Stimulated activated memory B cell treated with anti-CD40 and anti-IgM and Interleukin-4, amounts not matched to agents 10 μg/mL and 1 μg/mL and 100 μg/mL, for 72 hours (primary cell): Measurements from ENCODE around the gene SCUBE1.
"Not testable (repeated sequence)": the region's sequence is repeated elsewhere in the genome, so short reads cannot be mapped to it uniquely, and the experiment has no call there.

ENCODE experiments used
- ATAC-seq: fragments of 150-1000 bp; cut with Tn5 transposase; 2 replicates; pipeline ENCODE4 v1.10.0; 2021
- H3K27ac Mint-ChIP-seq: one replicate; pipeline ENCODE4 v1.8.0; 2022; ENCODE audit warnings: mild to moderate bottlenecking, mixed read lengths
- H3K27me3 Mint-ChIP-seq: one replicate; pipeline ENCODE4 v1.8.0; 2022; ENCODE audit warnings: mixed read lengths
- H3K36me3 Mint-ChIP-seq: one replicate; pipeline ENCODE4 v1.8.0; 2022; ENCODE audit warnings: mixed read lengths
- H3K4me1 Mint-ChIP-seq: one replicate; pipeline ENCODE4 v1.8.0; 2022; ENCODE audit warnings: mixed read lengths
- H3K4me3 Mint-ChIP-seq: one replicate; pipeline ENCODE4 v1.8.0; 2022; ENCODE audit warnings: mild to moderate bottlenecking, moderate library complexity, mixed read lengths
- H3K9me3 Mint-ChIP-seq: one replicate; pipeline ENCODE4 v1.8.0; 2022; ENCODE audit warnings: mixed read lengths

The SCUBE1 gene

DNA sequence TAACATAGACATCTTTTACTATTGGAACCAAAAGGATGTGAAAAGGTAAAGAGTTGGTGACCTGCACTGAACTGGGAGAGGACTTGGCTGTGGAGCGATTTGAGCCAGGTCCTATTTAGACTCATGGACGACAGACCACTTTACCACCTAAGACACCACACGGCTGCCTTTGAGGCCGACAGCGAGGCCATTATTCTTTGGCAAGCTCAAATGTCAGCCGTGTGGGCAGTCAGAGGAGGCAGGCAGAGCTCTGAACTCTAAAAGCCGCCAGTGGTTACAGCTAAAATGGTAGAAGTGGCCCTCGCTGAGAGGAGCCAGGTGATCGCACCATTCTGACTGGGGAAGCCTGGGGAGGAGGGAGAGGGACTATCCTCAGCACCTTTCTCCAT is 50.5 kb downstream of the SCUBE1 start:
- Mint-ChIP-seq H3K36me3 (no peaks in the 10 kb centered on the region), H3K4me1 (peaks cover 8% of the 10 kb centered on the region), H3K27me3 (peaks cover 53% of the 10 kb centered on the region), H3K9me3 (no peaks in the 10 kb centered on the region), H3K27ac (no peak overlapping the region), H3K4me3 (no peak overlapping the region)
- no peak for ATAC-seq

DNA sequence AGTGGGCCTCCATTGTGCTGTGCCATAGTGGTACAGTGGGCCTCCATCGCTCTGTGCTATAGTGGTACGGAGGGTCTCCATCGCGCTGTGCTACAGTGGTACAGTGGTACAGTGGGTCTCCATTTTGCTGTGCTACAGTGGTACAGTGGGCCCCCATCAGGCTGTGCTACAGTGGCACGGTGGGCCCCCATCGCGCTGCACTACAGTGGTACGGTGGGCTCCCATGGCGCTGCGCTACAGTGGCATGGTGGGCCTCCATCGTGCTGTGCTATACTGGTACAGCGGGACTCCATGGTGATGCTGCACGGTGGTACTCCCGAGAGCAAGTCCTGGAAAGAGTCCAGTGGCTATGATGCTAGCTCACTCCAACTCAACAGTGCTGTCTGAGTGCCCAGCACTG is 51.8 kb downstream of the SCUBE1 start:
- no peaks in the 10 kb centered on the region for H3K36me3 Mint-ChIP-seq
- no peaks in the 10 kb centered on the region for H3K9me3 Mint-ChIP-seq
- H3K4me3 Mint-ChIP-seq = no peak overlapping the region
- peaks cover 8% of the 10 kb centered on the region for H3K4me1 Mint-ChIP-seq
- no peak overlapping the region for H3K27ac Mint-ChIP-seq
- no peak for ATAC-seq
- peaks cover 40% of the 10 kb centered on the region for H3K27me3 Mint-ChIP-seq

DNA sequence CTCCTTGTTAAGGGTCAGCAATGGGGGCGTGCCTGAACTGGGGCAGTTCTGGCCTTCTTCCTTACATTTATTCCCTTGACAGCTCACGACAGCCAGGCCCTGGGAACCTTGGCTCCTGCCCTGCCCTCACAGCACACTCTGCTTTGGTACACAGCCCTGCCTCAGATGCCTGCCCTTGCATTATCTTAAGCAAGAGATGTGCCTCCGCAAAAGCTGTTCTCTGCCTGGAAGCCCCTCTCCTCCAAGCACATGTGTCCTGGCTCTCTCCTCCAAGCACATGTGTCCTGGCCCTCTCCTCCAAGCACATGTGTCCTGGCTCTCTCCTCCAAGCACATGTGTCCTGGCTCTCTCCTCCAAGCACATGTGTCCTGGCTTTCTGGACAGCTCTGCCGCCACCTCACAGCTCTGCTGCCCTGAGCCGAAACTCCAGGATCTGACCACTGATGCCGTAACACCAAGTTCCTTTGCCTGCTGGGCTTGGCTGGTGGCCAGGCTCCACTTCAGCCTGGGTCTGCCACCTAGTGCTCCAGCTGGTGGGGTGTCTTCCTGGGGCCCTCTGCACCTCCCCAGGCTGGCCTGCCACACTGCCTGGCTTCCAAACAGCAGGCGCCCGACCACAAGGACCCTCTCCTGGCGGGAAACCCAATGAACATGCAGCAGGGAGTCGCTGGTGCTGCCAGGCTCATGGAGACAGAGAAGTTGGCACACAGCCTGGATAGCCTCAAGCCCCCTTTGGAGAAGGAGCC is 53.0 kb downstream of the SCUBE1 start:
- H3K27ac Mint-ChIP-seq = no peak overlapping the region
- peaks cover 28% of the 10 kb centered on the region for H3K27me3 Mint-ChIP-seq
- H3K9me3 Mint-ChIP-seq = no peaks in the 10 kb centered on the region

DNA sequence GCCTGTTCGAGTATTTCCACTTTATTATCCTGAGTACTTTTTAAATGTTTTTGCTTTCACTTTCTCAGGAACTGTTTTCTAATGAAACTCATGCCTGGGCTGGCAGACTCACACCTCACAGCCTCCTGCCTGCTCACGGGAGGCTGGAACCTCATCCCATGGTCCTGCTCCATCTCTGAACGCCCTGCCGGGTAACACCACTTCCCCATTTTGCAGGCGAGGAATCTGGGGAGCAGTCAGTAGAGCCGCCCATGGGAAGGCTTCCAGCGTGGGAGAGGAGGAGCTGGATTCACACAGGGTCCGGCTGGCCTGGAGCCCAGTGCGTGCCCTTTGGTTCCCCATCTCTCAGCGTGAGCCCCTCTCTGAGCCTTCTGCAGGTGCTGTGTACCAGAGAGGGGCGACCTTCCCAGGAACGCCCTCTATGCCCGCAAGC is 53.6 kb downstream of the SCUBE1 start:
- Mint-ChIP-seq H3K4me3 (no peak overlapping the region), H3K36me3 (no peaks in the 10 kb centered on the region), H3K27me3 (peaks cover 27% of the 10 kb centered on the region), H3K9me3 (no peaks in the 10 kb centered on the region), H3K27ac (no peak overlapping the region), H3K4me1 (peaks cover 8% of the 10 kb centered on the region)
- ATAC-seq = no peak

More for the DNA sequence above, 53.0 kb downstream of the SCUBE1 start:
- peaks cover 8% of the 10 kb centered on the region for H3K4me1 Mint-ChIP-seq
- H3K4me3 Mint-ChIP-seq = no peak overlapping the region
- H3K36me3 Mint-ChIP-seq = no peaks in the 10 kb centered on the region
- no peak for ATAC-seq

GRCh38 chr22:43288807-43289420 is 54.3 kb downstream of the SCUBE1 start:
- no peak overlapping the region for H3K4me3 Mint-ChIP-seq
- no peaks in the 10 kb centered on the region for H3K36me3 Mint-ChIP-seq
- H3K27me3 Mint-ChIP-seq = peaks cover 27% of the 10 kb centered on the region
- peaks cover 8% of the 10 kb centered on the region for H3K4me1 Mint-ChIP-seq
- H3K9me3 Mint-ChIP-seq = no peaks in the 10 kb centered on the region
- H3K27ac Mint-ChIP-seq = no peak overlapping the region
- ATAC-seq = no peak

DNA sequence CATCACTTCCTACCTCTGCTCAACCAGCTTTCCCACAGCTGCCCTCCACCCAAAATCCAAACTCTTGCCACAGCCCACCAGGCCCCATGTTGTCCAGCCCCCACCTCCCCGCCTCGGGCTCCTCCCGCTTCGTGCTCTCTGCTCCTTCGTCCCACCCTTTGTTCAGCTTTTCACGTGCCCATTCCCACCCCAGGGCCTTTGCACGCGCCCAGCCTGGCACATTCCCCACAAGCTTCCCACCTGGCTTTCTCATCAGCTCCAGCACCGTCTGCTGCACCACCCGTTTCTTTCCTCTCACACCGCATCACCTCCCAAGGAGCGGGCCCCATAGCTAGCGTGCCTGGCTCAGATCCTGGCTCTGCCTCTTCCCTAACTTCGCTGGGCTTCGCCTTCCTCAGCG is 54.8 kb downstream of the SCUBE1 start:
- Mint-ChIP-seq H3K27me3 (peaks cover 33% of the 10 kb centered on the region), H3K4me1 (peaks cover 8% of the 10 kb centered on the region), H3K4me3 (no peak overlapping the region), H3K27ac (no peak overlapping the region), H3K9me3 (no peaks in the 10 kb centered on the region), H3K36me3 (no peaks in the 10 kb centered on the region)
- no peak for ATAC-seq

DNA sequence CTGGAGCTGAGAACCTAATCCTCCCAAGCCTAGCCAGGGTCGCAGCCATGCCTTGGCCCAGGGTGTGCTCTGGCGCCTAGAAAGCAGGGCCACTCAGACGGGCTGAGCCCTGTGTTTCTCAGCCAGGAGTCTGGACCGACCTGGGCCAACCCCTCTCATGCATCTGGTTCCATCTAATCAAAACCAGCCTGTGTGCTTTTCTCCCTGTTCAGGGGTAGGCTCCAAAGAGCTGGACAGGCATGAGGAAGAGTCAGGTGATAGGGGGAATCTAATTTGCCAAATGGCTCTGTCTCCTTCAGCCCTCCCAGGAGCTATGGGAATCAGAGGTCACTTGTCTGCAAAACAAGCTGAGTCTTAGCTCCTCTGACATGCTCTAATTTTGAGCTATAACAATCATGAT is 55.7 kb downstream of the SCUBE1 start:
- H3K36me3 Mint-ChIP-seq = no peaks in the 10 kb centered on the region

DNA sequence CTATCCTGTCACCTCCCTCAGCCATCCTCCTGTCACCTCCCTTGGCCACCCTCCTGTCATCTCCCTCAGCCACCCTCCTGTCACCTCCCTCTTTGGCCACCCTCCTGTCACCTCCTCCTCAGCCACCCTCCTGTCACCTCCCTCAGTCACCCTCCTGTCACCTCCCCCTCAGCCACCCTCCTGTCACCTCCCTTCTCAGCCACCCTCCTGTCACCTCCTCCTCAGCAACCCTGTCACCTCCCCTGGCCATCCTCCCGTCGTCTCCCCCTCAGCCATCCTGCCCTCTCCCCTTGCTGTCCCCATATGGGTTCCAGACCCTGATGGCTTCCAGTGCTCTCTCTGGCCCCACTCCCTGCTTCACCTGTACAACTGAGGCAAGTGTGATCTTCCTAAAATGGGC is 61.8 kb downstream of the SCUBE1 start:
- H3K27me3 Mint-ChIP-seq = peaks cover 35% of the 10 kb centered on the region
- H3K36me3 Mint-ChIP-seq = no peaks in the 10 kb centered on the region
- no peak overlapping the region for H3K27ac Mint-ChIP-seq
- ATAC-seq = no peak
- no peak overlapping the region for H3K4me3 Mint-ChIP-seq
- no peaks in the 10 kb centered on the region for H3K9me3 Mint-ChIP-seq
- H3K4me1 Mint-ChIP-seq = no peaks in the 10 kb centered on the region

More for the DNA sequence above, 55.7 kb downstream of the SCUBE1 start:
- ATAC-seq = no peak
- Mint-ChIP-seq H3K4me1 (peaks cover 8% of the 10 kb centered on the region), H3K27me3 (peaks cover 42% of the 10 kb centered on the region), H3K27ac (no peak overlapping the region), H3K4me3 (no peak overlapping the region), H3K9me3 (no peaks in the 10 kb centered on the region)

DNA sequence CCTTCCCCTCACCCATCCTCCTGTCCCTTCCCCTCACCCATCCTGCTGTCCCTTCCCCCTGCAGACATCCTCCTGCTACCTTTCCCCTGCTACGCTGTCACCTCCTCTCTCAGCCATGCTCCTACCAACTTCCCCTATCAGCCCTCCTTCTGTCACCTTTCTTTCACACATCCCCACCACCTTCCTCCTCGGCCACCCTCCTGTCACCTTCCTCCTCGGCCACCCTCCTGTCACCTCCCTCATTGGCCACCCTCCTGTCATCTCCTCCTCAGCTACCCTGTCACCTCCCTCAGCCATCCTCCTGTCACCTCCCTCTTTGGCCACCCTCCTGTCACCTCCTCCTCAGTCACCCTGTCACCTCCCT is 62.7 kb downstream of the SCUBE1 start:
- H3K4me1 Mint-ChIP-seq, ATAC-seq, H3K27ac Mint-ChIP-seq, H3K36me3 Mint-ChIP-seq, H3K4me3 Mint-ChIP-seq, H3K9me3 Mint-ChIP-seq: not testable (repeated sequence)
- H3K27me3 Mint-ChIP-seq = peaks cover 44% of the 10 kb centered on the region

GRCh38 chr22:43279867-43280522 is 63.2 kb downstream of the SCUBE1 start:
- ATAC-seq = no peak

DNA sequence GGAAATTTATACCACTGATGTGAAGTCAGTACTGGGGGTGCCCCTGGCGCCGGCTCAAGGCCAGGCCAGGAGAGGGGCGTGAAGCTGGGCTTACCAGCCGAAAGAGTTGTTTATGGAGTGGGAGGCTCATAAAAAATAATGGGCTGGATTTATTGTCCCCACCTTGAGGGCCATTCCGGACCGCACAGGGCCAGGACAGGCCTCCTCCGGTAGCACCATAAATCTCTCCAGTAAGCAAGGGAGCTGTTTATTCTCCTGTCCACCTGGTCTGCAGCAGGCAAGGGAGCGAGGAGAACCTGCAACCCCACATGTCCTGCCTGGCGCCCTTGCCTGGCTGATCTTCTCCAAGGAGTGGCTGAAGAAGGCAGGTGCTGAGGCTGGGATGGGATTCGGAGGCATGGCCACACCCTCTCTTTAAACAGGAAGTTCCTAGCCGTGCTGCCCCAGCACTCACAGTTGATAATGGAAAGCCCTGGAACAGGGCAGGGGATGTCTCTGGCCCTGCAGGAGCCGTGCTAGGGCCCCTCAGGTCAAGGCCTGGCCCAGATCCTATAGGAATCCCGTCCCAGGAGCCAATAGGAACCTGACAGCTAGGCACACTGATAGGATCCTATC is 65.1 kb downstream of the SCUBE1 start:
- Mint-ChIP-seq H3K27me3 (peaks cover 56% of the 10 kb centered on the region), H3K9me3 (no peaks in the 10 kb centered on the region), H3K4me1 (no peaks in the 10 kb centered on the region), H3K27ac (no peak overlapping the region), H3K36me3 (no peaks in the 10 kb centered on the region), H3K4me3 (no peak overlapping the region)
- no peak for ATAC-seq

More at GRCh38 chr22:43279867-43280522, 63.2 kb downstream of the SCUBE1 start:
- Mint-ChIP-seq H3K4me3 (no peak overlapping the region), H3K27ac (no peak overlapping the region), H3K9me3 (no peaks in the 10 kb centered on the region), H3K4me1 (no peaks in the 10 kb centered on the region), H3K36me3 (no peaks in the 10 kb centered on the region), H3K27me3 (peaks cover 49% of the 10 kb centered on the region)

DNA sequence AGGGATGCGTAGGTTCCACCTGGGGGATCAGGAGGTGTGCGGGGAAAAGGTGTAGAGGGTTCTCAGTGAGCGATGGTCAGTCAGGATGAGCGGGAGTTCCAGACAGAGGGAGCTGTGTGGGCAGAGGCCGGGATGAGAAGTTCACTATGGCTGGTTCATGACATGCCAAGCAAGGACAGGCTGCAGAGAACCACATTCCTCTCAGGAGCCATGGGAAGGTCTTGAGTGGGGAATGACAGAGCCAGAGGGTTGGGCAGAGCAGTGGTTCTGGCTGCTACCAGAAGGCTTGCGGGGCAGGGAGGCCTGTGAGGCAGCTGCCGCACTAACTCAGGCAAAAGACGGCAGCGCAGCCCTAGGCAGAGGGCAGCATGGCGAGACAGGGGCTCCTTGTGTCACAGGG is 66.1 kb downstream of the SCUBE1 start:
- H3K27ac Mint-ChIP-seq = no peak overlapping the region

GRCh38 chr22:43276321-43276720 is 66.9 kb downstream of the SCUBE1 start:
- Mint-ChIP-seq H3K36me3 (no peaks in the 10 kb centered on the region), H3K4me3 (no peak overlapping the region), H3K27me3 (peaks cover 51% of the 10 kb centered on the region), H3K9me3 (no peaks in the 10 kb centered on the region), H3K27ac (no peak overlapping the region), H3K4me1 (no peaks in the 10 kb centered on the region)
- no peak for ATAC-seq

More for the DNA sequence above, 66.1 kb downstream of the SCUBE1 start:
- Mint-ChIP-seq H3K4me3 (no peak overlapping the region), H3K4me1 (no peaks in the 10 kb centered on the region), H3K9me3 (no peaks in the 10 kb centered on the region), H3K27me3 (peaks cover 56% of the 10 kb centered on the region), H3K36me3 (no peaks in the 10 kb centered on the region)
- no peak for ATAC-seq

DNA sequence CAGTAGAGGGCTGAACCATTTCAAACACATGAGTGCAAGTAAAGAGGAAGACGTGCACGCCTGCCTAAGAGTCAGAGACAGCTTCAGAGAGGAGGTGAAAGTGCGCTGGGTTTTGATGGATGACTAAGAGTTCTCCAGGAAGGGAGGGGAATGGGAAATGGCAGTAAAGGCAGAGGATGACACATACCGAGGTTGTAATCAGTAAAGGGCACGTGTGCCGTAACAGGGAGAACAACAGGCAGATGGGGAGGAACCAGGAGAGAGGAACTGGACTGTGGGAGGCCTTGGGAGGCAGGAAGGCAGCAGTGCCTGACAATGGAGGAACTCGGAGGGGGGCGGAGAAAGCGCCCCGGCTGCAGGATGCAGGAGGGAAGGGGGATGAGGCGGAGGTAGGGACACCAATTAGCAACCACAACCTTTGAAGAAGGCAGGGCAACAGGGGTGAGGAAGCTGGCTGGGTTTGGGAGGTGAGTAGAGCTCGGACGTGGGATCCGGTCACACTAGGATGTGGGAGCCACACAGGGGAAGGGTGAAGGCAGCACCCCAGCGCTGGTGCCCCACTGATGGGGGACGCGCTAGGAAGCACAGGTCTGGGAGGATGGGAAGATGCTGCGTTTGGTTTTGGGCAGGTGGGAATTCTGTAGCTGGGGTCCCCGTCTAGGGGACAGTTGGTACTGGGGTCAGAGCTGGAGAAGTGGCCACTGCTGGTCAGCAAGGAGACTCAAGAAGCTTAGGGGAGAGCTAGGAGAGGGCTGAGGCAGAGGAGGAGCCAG is 67.4 kb downstream of the SCUBE1 start:
- Mint-ChIP-seq H3K27me3 (peaks cover 56% of the 10 kb centered on the region), H3K27ac (no peak overlapping the region), H3K36me3 (no peaks in the 10 kb centered on the region), H3K4me1 (peaks cover 5% of the 10 kb centered on the region), H3K9me3 (no peaks in the 10 kb centered on the region), H3K4me3 (no peak overlapping the region)
- ATAC-seq = no peak
